K562 (cell line): Measurements from ENCODE around the gene PPY. TPM values are rescaled to one million over a fixed set of nuclear protein-coding genes. Genes with fewer than 3 reads are reported as not detected.

Source experiments
- ATAC-seq: fragments of 200-7000 bp; cut with Tn5 transposase; 3 replicates; pipeline ENCODE4 v1.9.1; 2020; ENCODE audit warnings: moderate library complexity
- BruUV-seq: library from RNA; stranded (reverse); fragments of 400-500 nt; replicated peaks from 2 replicates; lab custom pipeline; 2021; lab: Mats Ljungman, UMichigan
- CTCF ChIA-PET: fragments of 300-600 bp; formaldehyde crosslinking; extraction: SDS; loops from one replicate; lab custom pipeline; 2021; ENCODE audit warnings: low intra/inter-chr PET ratio; lab: Yijun Ruan, JAX
- POLR2A ChIA-PET: fragments of 300-600, 350-650 bp; sonication (Branson Sonifier 250); formaldehyde crosslinking; extraction: SDS; loops from one replicate; lab custom pipeline; 2021; ENCODE audit warnings: antibody characterized with exemption, inconsistent platforms; lab: Yijun Ruan, JAX
- DNase-seq, 4 experiments: peaks; one replicate each; pipeline versions ENCODE4 v3.0.0 to v3.0.0-alpha.2; 2011 to 2018; ENCODE audit warnings: low spot score in 3 of 4, mixed read lengths in 3 of 4; ENCODE audit errors: extremely low read depth in 1 of 4
- FAIRE-seq: peaks from 2 replicates; lab custom pipeline; 2011; peaks lifted over from hg19 to GRCh38; lab: Jason Lieb, UNC
- H2AFZ ChIP-seq: 2 replicates; pipeline ENCODE4 v1.6.0; 2011; ENCODE audit warnings: low read depth, low read length, control low read depth, inconsistent platforms
- H3K27ac ChIP-seq: fragments of 200-600 bp; 3 replicates; pipeline ENCODE4 v1.8.0; 2011; ENCODE audit warnings: low read depth, mild to moderate bottlenecking, control low read depth, inconsistent platforms, low read length, moderate library complexity, mixed read lengths; ENCODE audit errors: extremely low read depth
- H3K27me3 ChIP-seq, 2 experiments: fragments of 300-600 bp in 1 of 2; 2 replicates in 1 of 2; 3 replicates in 1 of 2; pipeline versions ENCODE4 v1.6.0 to v1.8.0; 2011; ENCODE audit warnings: inconsistent platforms in 2 of 2, low read length in 2 of 2, mild to moderate bottlenecking in 1 of 2, mixed read lengths in 1 of 2, moderate library complexity in 1 of 2; ENCODE audit not compliant: control insufficient read depth in 2 of 2, insufficient read depth in 2 of 2
- H3K36me3 ChIP-seq: fragments of 300-600 bp; 3 replicates; pipeline ENCODE4 v1.8.0; 2011; ENCODE audit warnings: mild to moderate bottlenecking, low read length, inconsistent platforms; ENCODE audit not compliant: control insufficient read depth, insufficient read depth
- H3K4me1 ChIP-seq, 2 experiments: fragments of 200-600 bp in 1 of 2; replicated peaks in 1 of 2; 2 replicates in 1 of 2; 3 replicates in 1 of 2; pipeline versions ENCODE4 v1.5.1 to v1.8.0; 2011; ENCODE audit warnings: inconsistent platforms in 2 of 2, low read length in 2 of 2, mild to moderate bottlenecking in 1 of 2, mixed read lengths in 1 of 2, moderate library complexity in 1 of 2; ENCODE audit not compliant: control insufficient read depth in 2 of 2, insufficient read depth in 2 of 2
- H3K4me2 ChIP-seq: 2 replicates; pipeline ENCODE4 v1.6.1; 2011; ENCODE audit warnings: low read length, control low read depth, inconsistent platforms, mixed read lengths; ENCODE audit not compliant: insufficient read depth
- H3K4me3 ChIP-seq: fragments of 200-600 bp; sonication (generic), shearing (Covaris generic); 2 replicates; pipeline ENCODE4 v1.5.1; 2016; ENCODE audit warnings: control low read depth, inconsistent platforms
- H3K79me2 ChIP-seq: fragments of 200-600 bp; 3 replicates; pipeline ENCODE4 v1.8.0; 2011; ENCODE audit warnings: low read length, inconsistent platforms; ENCODE audit not compliant: control insufficient read depth, insufficient read depth
- H3K9ac ChIP-seq, 2 experiments: 2 replicates each; pipeline versions ENCODE4 v1.6.0 to v1.6.1; 2011; ENCODE audit warnings: low read depth in 2 of 2, low read length in 2 of 2, control low read depth in 1 of 2, inconsistent platforms in 1 of 2, mild to moderate bottlenecking in 1 of 2, mixed read lengths in 1 of 2; ENCODE audit not compliant: insufficient read depth in 1 of 2
- H3K9me1 ChIP-seq: one replicate; pipeline ENCODE4 v1.6.0; 2011; ENCODE audit warnings: inconsistent platforms, mild to moderate bottlenecking, low read length, moderate library complexity; ENCODE audit not compliant: control insufficient read depth, insufficient read depth
- H3K9me3 ChIP-seq: replicated peaks from 2 replicates; pipeline ENCODE4 v1.5.1; 2011; ENCODE audit warnings: low read depth, low read length, inconsistent platforms; ENCODE audit not compliant: control insufficient read depth, insufficient read depth
- H4K20me1 ChIP-seq: replicated peaks from 2 replicates; pipeline ENCODE4 v1.6.1; 2011; ENCODE audit warnings: low read length, inconsistent platforms, mixed read lengths; ENCODE audit not compliant: control insufficient read depth, insufficient read depth
- CBX3 ChIP-seq, 2 experiments: IDR thresholded peaks; 1 replicate in 1 of 2; 2 replicates in 1 of 2; pipeline ENCODE4 v1.6.1; 2012; ENCODE audit warnings: inconsistent platforms in 2 of 2, low read length in 2 of 2, borderline replicate concordance in 1 of 2, control low read depth in 1 of 2
- CBX5 ChIP-seq: IDR thresholded peaks from 2 replicates; pipeline ENCODE4 v1.6.1; 2014; ENCODE audit warnings: low read depth, borderline replicate concordance
- CEBPG ChIP-seq, 3 experiments: fragments of 200-800 bp in 1 of 3; sonication (Bioruptor generic) in 1 of 3; sonication (generic) in 1 of 3; formaldehyde crosslinking in 1 of 3; IDR thresholded peaks in 2 of 3; conservative IDR thresholded peaks in 1 of 3; 2 replicates each; pipeline versions ENCODE4 v1.6.1 to v1.8.0; 2016 to 2022; ENCODE audit warnings: missing compliant biosample characterization in 2 of 3, missing genetic modification characterization in 2 of 3, mild to moderate bottlenecking in 1 of 3, missing genetic modification reagents in 1 of 3
- HDAC1 ChIP-seq, 2 experiments: fragments of 450-650 bp; IDR thresholded peaks; 2 replicates each; pipeline ENCODE4 v1.6.1; 2016 to 2017; ENCODE audit warnings: inconsistent platforms in 1 of 2, mild to moderate bottlenecking in 1 of 2, moderate library complexity in 1 of 2
- PHF20 ChIP-seq: fragments of 450-650 bp; IDR thresholded peaks from 2 replicates; pipeline ENCODE4 v1.6.1; 2018; ENCODE audit not compliant: partially characterized antibody
- SIN3B ChIP-seq: fragments of 450-650 bp; IDR thresholded peaks from 2 replicates; pipeline ENCODE4 v1.6.1; 2017; ENCODE audit warnings: low read depth, mild to moderate bottlenecking, moderate library complexity
- SMAD2 ChIP-seq: fragments of 150-350 bp; IDR thresholded peaks from 2 replicates; pipeline ENCODE4 v1.6.1; 2014; ENCODE audit warnings: low read depth, mild to moderate bottlenecking, low read length
- SMARCE1 ChIP-seq: fragments of 450-650 bp; IDR thresholded peaks from 2 replicates; pipeline ENCODE4 v1.7.1; 2016; ENCODE audit warnings: mild to moderate bottlenecking
- SP2 ChIP-seq: IDR thresholded peaks from 2 replicates; pipeline ENCODE4 v1.6.1; 2011; ENCODE audit warnings: mild to moderate bottlenecking, low read depth, low read length, moderate library complexity; ENCODE audit not compliant: poor library complexity, severe bottlenecking; ENCODE audit errors: extremely low read depth
- TAF9B ChIP-seq: fragments of 450-650 bp; IDR thresholded peaks from 2 replicates; pipeline ENCODE4 v1.6.1; 2018; ENCODE audit warnings: mild to moderate bottlenecking; ENCODE audit not compliant: partially characterized antibody
- TBP ChIP-seq: optimal IDR thresholded peaks from 2 replicates; pipeline ENCODE3; 2011; ENCODE audit warnings: low read depth, low read length, improper control_type of control experiment
- TGIF2 ChIP-seq: sonication (generic); formaldehyde crosslinking; IDR thresholded peaks from 2 replicates; pipeline ENCODE4 v1.8.1; 2022; ENCODE audit warnings: mild to moderate bottlenecking, missing genetic modification reagents, moderate library complexity
- ZFP30 ChIP-seq: fragments of 250-450 bp; sonication (Bioruptor Pico); IDR thresholded peaks from 2 replicates; pipeline ENCODE4 v1.8.0; 2022; ENCODE audit warnings: moderate library complexity, mild to moderate bottlenecking, inconsistent platforms, borderline replicate concordance
- ZNF174 ChIP-seq: fragments of 250-450 bp; sonication (Bioruptor Pico); IDR thresholded peaks from 2 replicates; pipeline ENCODE4 v1.4.0; 2020; ENCODE audit warnings: mild to moderate bottlenecking
- ZNF184 ChIP-seq: sonication (generic); formaldehyde crosslinking; IDR thresholded peaks from 2 replicates; pipeline ENCODE4 v1.5.0; 2020; ENCODE audit warnings: missing genetic modification reagents
- ZNF384 ChIP-seq: IDR thresholded peaks from 2 replicates; pipeline ENCODE4 v1.6.1; 2012; ENCODE audit warnings: low read depth, low read length, improper control_type of control experiment
- ZNF76 ChIP-seq: fragments of 250-450 bp; sonication (Bioruptor Pico); IDR thresholded peaks from 2 replicates; pipeline ENCODE4 v1.4.0; 2020; ENCODE audit warnings: mild to moderate bottlenecking, moderate library complexity, borderline replicate concordance
- WGBS: fragments of 100-300 bp; shearing (Covaris generic); methylation state at CpG from one replicate; pipeline ENCODE4 v1.1.6; 2016; ENCODE audit warnings: low coverage, mixed read lengths; ENCODE audit not compliant: insufficient coverage; ENCODE audit errors: missing lambda C conversion rate; 5-methylcytosine and 5-hydroxymethylcytosine counted together
- in situ Hi-C: fragments of 300-500 bp; cut with MboI; formaldehyde crosslinking; loops from 4 replicates; pipeline ENCODE4 v1.15.0; 2018; ENCODE audit warnings: inconsistent platforms, mixed read lengths
- intact Hi-C: fragments of 100-400 bp; cut with micrococcal nuclease; formaldehyde crosslinking; loops from 2 replicates; pipeline ENCODE4 v1.14.2; 2022
- polyA plus RNA-seq, 8 experiments: library from polyadenylated mRNA; depleted of rRNA in 4 of 8; stranded (reverse) in 5 of 8; unstranded in 3 of 8; fragments of >200 nt; fragmentation: Nextera tagmentation in 2 of 8; fragmentation: Illumina TruSeq in 1 of 8; extraction: Ambion mirVana in 2 of 8; extraction: Trizol in 1 of 8; gene quantifications; 2 replicates each; pipeline versions ENCODE4 v1.2.1 to v1.2.3, GENCODE V29; 2011 to 2014; ENCODE audit warnings: inconsistent platforms in 1 of 8, missing spikeins in 1 of 8
- total RNA-seq, 7 experiments: library from RNA; depleted of rRNA in 6 of 7; stranded (reverse); fragments of >200 nt in 6 of 7; fragmentation: Illumina TruSeq in 2 of 7; extraction: Trizol in 2 of 7; gene quantifications; 2 replicates each; pipeline versions ENCODE4 v1.2.1 to v1.2.3, GENCODE V29; 2011 to 2021; ENCODE audit warnings: low replicate concordance in 1 of 7

PPY gene
- total and polyA plus RNA-seq, 9 of the 15 experiments (the other 6 are each of a cell fraction or from before 2014, with no cell fraction given), result not detected

DNA sequence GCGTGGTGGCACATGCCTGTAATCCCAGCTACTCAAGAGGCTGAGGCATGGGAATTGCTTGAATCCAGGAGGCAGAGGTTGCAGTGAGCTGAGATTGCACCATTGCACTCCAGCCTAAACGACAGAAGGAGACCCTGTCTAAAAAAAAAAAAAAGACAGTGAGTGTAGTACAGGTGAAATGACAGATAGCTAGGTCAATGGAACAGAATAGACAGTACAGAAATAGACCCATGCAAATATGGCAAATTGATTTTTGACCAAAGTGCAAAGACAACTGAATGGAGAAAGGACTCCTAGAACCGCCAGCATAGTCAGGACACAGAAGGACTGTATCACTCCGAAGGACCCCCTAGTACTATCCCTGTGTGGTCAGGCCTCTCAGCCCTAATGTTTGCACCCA is 28.1 kb upstream of the PPY start:
- ChIA-PET CTCF (no interaction called here), POLR2A (interaction anchor here (1.2 kb wide), 1 partner anchor 12 kb away, joined by 7 read pairs; no protein-coding TSS in a partner anchor)
- H3K27ac ChIP-seq, result no peak overlapping the region
- no peak for DNase-seq
- no peaks in the 10 kb centered on the region for H3K79me2 ChIP-seq
- peaks cover 21 to 51% of the 10 kb centered on the region in 2 experiments for H3K27me3 ChIP-seq
- no peaks in the 10 kb centered on the region for H3K4me1 ChIP-seq
- no TSS peak for BruUV-seq
- H4K20me1 ChIP-seq, result 0 out of 2 replicates have a peak, but pooled peaks cover 4% of the 10 kb centered on the region
- ATAC-seq, result no peak
- H3K9me3 ChIP-seq, result no peaks in the 10 kb centered on the region
- WGBS, result 4% methylated on average over 4 of the region's 4 CpGs
- no peak overlapping the region for H3K4me2 ChIP-seq
- no peak overlapping the region for H2AFZ ChIP-seq
- no peak for FAIRE-seq
- intact Hi-C loops (no loop called here), in situ Hi-C loops (no loop called here)
- no peak overlapping the region for H3K9ac ChIP-seq
- TF ChIP-seq TGIF2, result no peak
- TF ChIP-seq ZNF174 (CRISPR knock-in tag), result no peak
- TF ChIP-seq ZNF384, result no peak
- TF ChIP-seq CBX3 (IDR thresholded peaks at IDR 0.05; ENCODE audit: borderline replicate concordance in 1 of 2, low read length in 2 of 2), result no peak
- no peak for TF ChIP-seq ZNF76 (CRISPR knock-in tag)
- no peak for TF ChIP-seq SIN3B
- no peak for TF ChIP-seq TAF9B
- TF ChIP-seq SP2, result no peak
- no peak for TF ChIP-seq HDAC1 (IDR thresholded peaks at IDR 0.05)
- no peak for TF ChIP-seq CEBPG (CRISPR knock-in tag; IDR thresholded peaks at IDR 0.05)
- no peak for TF ChIP-seq CEBPG (tag; conservative IDR thresholded peaks at IDR 0.05 in 1 of 2, IDR thresholded peaks at IDR 0.05 in 1 of 2)
- no peak for TF ChIP-seq SMARCE1
- no peak for TF ChIP-seq TBP
- no peak for TF ChIP-seq ZNF184
- TF ChIP-seq SMAD2, result no peak
- TF ChIP-seq CBX5, result no peak
- TF ChIP-seq ZFP30 (CRISPR knock-in tag), result no peak
- no peak for TF ChIP-seq PHF20
- no peak overlapping the region for H3K4me3 ChIP-seq
- no peaks in the 10 kb centered on the region for H3K36me3 ChIP-seq
- H3K9me1 ChIP-seq, result no peaks in the 10 kb centered on the region
